ENCODE measurements around the gene ADCK1.

- TF ChIP-seq CTCF (IDR thresholded peaks at IDR 0.05) (no peak), POLR2A (IDR thresholded peaks at IDR 0.05) (no peak), EP300 (IDR thresholded peaks at IDR 0.05) (no peak)
These were observed 82.7 kb downstream of the ADCK1 start for GRCh38 chr14:77882636-77883035.
